H1 (cell line): ENCODE data around the gene CD151. TPM values are rescaled to one million over a fixed set of nuclear protein-coding genes. Genes with fewer than 3 reads are reported as not detected.

Source experiments
- CTCF ChIA-PET: fragments of 300-600 bp; sonication (Branson Sonifier 250); formaldehyde crosslinking; loops from one replicate; lab custom pipeline; 2021; ENCODE audit not compliant: partially characterized antibody; lab: Charles Lee
- POLR2A ChIA-PET: fragments of 300-600 bp; sonication (Branson Sonifier 250); formaldehyde crosslinking; loops from one replicate; lab custom pipeline; 2021; ENCODE audit warnings: inconsistent platforms; ENCODE audit not compliant: partially characterized antibody; lab: Charles Lee
- DNase-seq, 2 experiments: peaks; one replicate each; pipeline versions ENCODE4 v3.0.0 to v3.0.0-alpha.2; 2010 to 2022; ENCODE audit warnings: low spot score in 2 of 2, low read depth in 1 of 2, mixed read lengths in 1 of 2
- FAIRE-seq: peaks from 2 replicates; lab custom pipeline; 2011; peaks lifted over from hg19 to GRCh38; lab: Jason Lieb, UNC
- H2AFZ ChIP-seq: 2 replicates; pipeline ENCODE4 v1.8.1; 2012; ENCODE audit warnings: low read length, inconsistent platforms
- H2AK5ac ChIP-seq: 2 replicates; pipeline ENCODE4 v1.6.1; 2013; ENCODE audit warnings: low read depth, low read length
- H2BK120ac ChIP-seq: replicated peaks from 2 replicates; pipeline ENCODE3; 2013; ENCODE audit warnings: low read depth, low read length, inconsistent platforms
- H2BK12ac ChIP-seq: 2 replicates; pipeline ENCODE4 v1.6.1; 2013; ENCODE audit warnings: low read depth, low read length
- H2BK15ac ChIP-seq: 2 replicates; pipeline ENCODE4 v1.6.1; 2013; ENCODE audit warnings: low read length
- H2BK20ac ChIP-seq: 2 replicates; pipeline ENCODE4 v1.6.1; 2013; ENCODE audit warnings: low read length
- H2BK5ac ChIP-seq: 2 replicates; pipeline ENCODE4 v1.6.1; 2013; ENCODE audit warnings: low read depth, low read length
- H3K14ac ChIP-seq: 2 replicates; pipeline ENCODE4 v1.6.1; 2013; ENCODE audit warnings: inconsistent platforms; ENCODE audit not compliant: insufficient read length
- H3K18ac ChIP-seq: 2 replicates; pipeline ENCODE4 v1.6.1; 2013; ENCODE audit warnings: low read length; ENCODE audit errors: extremely low read depth
- H3K23ac ChIP-seq: 2 replicates; pipeline ENCODE4 v1.6.1; 2013; ENCODE audit warnings: inconsistent platforms; ENCODE audit not compliant: insufficient read length
- H3K23me2 ChIP-seq: 2 replicates; pipeline ENCODE4 v1.6.1; 2013; ENCODE audit warnings: low read depth, low read length
- H3K27ac ChIP-seq: 2 replicates; pipeline ENCODE4 v1.6.1; 2011; ENCODE audit warnings: low read depth, low read length, inconsistent platforms
- H3K27me3 ChIP-seq, 4 experiments: replicated peaks in 1 of 4; 1 replicate in 1 of 4; 2 replicates in 3 of 4; pipeline versions ENCODE4 v1.6.1 to v1.8.1; 2011 to 2013; ENCODE audit warnings: low read length in 3 of 4, mild to moderate bottlenecking in 3 of 4, inconsistent platforms in 2 of 4, mixed read lengths in 2 of 4, moderate library complexity in 1 of 4; ENCODE audit not compliant: control insufficient read depth in 3 of 4, insufficient read depth in 3 of 4; ENCODE audit errors: extremely low read depth in 1 of 4
- H3K36me3 ChIP-seq, 4 experiments: 2 replicates each; pipeline versions ENCODE4 v1.6.1 to v1.8.1; 2011 to 2013; ENCODE audit warnings: mild to moderate bottlenecking in 4 of 4, low read length in 3 of 4, moderate library complexity in 2 of 4, control low read depth in 1 of 4, inconsistent platforms in 1 of 4; ENCODE audit not compliant: insufficient read depth in 4 of 4, control insufficient read depth in 2 of 4
- H3K4ac ChIP-seq: replicated peaks from 2 replicates; pipeline ENCODE3; 2013; ENCODE audit warnings: low read length, low read depth, mixed read lengths, inconsistent platforms; ENCODE audit not compliant: insufficient read length
- H3K4me1 ChIP-seq, 4 experiments: replicated peaks in 1 of 4; 1 replicate in 1 of 4; 2 replicates in 3 of 4; pipeline versions ENCODE4 v1.6.1 to v1.8.1; 2011 to 2013; ENCODE audit warnings: low read length in 3 of 4, inconsistent platforms in 2 of 4, mixed read lengths in 1 of 4; ENCODE audit not compliant: insufficient read depth in 4 of 4, control insufficient read depth in 3 of 4
- H3K4me2 ChIP-seq, 2 experiments: 2 replicates each; pipeline versions ENCODE4 v1.6.1 to v1.8.1; 2011 to 2013; ENCODE audit warnings: low read depth in 2 of 2, low read length in 2 of 2, control low read depth in 1 of 2, inconsistent platforms in 1 of 2, mild to moderate bottlenecking in 1 of 2; ENCODE audit not compliant: insufficient read depth in 1 of 2
- H3K4me3 ChIP-seq, 4 experiments: fragments of 200-600, 300-600 bp in 1 of 4; sonication (generic), shearing (Covaris generic), sonication (Bioruptor Twin) in 1 of 4; 2 replicates each; pipeline versions ENCODE4 v1.5.1 to v1.8.1; 2011 to 2016; ENCODE audit warnings: low read length in 4 of 4, low read depth in 3 of 4, control low read depth in 2 of 4, inconsistent platforms in 2 of 4, mild to moderate bottlenecking in 2 of 4, mixed read lengths in 1 of 4, moderate library complexity in 1 of 4; ENCODE audit not compliant: insufficient read depth in 2 of 4; ENCODE audit errors: extremely low read depth in 1 of 4
- H3K56ac ChIP-seq: replicated peaks from 2 replicates; pipeline ENCODE3; 2013; ENCODE audit warnings: low read depth, mild to moderate bottlenecking, mixed read lengths, low read length, inconsistent platforms; ENCODE audit not compliant: insufficient read length
- H3K79me1 ChIP-seq: 2 replicates; pipeline ENCODE4 v1.6.1; 2013; ENCODE audit warnings: low read depth, low read length, control low read depth
- H3K79me2 ChIP-seq, 2 experiments: 2 replicates each; pipeline versions ENCODE4 v1.6.1 to v1.8.1; 2012 to 2013; ENCODE audit warnings: low read length in 2 of 2, mild to moderate bottlenecking in 2 of 2, inconsistent platforms in 1 of 2; ENCODE audit not compliant: insufficient read depth in 2 of 2, control insufficient read depth in 1 of 2
- H3K9ac ChIP-seq, 4 experiments: replicated peaks in 1 of 4; 1 replicate in 1 of 4; 2 replicates in 3 of 4; pipeline versions ENCODE4 v1.6.1 to v1.8.1; 2011 to 2013; ENCODE audit warnings: low read depth in 3 of 4, low read length in 3 of 4, control low read depth in 2 of 4, mild to moderate bottlenecking in 2 of 4, moderate library complexity in 2 of 4, inconsistent platforms in 1 of 4; ENCODE audit errors: extremely low read depth in 1 of 4
- H3K9me3 ChIP-seq, 2 experiments: 2 replicates each; pipeline versions ENCODE4 v1.6.1 to v1.8.1; 2012 to 2013; ENCODE audit warnings: mild to moderate bottlenecking in 2 of 2, moderate library complexity in 2 of 2, control low read depth in 1 of 2, inconsistent platforms in 1 of 2, low read depth in 1 of 2, low read length in 1 of 2, mixed read lengths in 1 of 2; ENCODE audit not compliant: insufficient read depth in 2 of 2
- H4K20me1 ChIP-seq, 2 experiments: replicated peaks in 1 of 2; 2 replicates each; pipeline versions ENCODE3 to v1.8.1; 2011 to 2013; ENCODE audit warnings: inconsistent platforms in 2 of 2, low read length in 2 of 2, mild to moderate bottlenecking in 1 of 2; ENCODE audit not compliant: insufficient read depth in 2 of 2, control insufficient read depth in 1 of 2
- H4K5ac ChIP-seq: 2 replicates; pipeline ENCODE4 v1.6.1; 2013; ENCODE audit warnings: low read length, low read depth, mixed read lengths, inconsistent platforms; ENCODE audit not compliant: insufficient read length
- H4K8ac ChIP-seq: 2 replicates; pipeline ENCODE4 v1.8.0; 2013; ENCODE audit warnings: mild to moderate bottlenecking, moderate library complexity, low read length, inconsistent platforms; ENCODE audit not compliant: insufficient read depth; ENCODE audit errors: extremely low read depth
- H4K91ac ChIP-seq: replicated peaks from 2 replicates; pipeline ENCODE3; 2013; ENCODE audit warnings: low read length, mixed read lengths, inconsistent platforms; ENCODE audit not compliant: insufficient read length
- ASH2L ChIP-seq: fragments of 200-600, 300-600 bp; sonication (generic); IDR thresholded peaks from one replicate; pipeline ENCODE4 v1.7.1; 2017; ENCODE audit warnings: low read length
- CTCF ChIP-seq, 3 experiments: IDR thresholded peaks; 1 replicate in 2 of 3; 2 replicates in 1 of 3; pipeline versions ENCODE4 v1.5.1 to v1.6.1; 2011; ENCODE audit warnings: low read length in 3 of 3, mild to moderate bottlenecking in 3 of 3, inconsistent platforms in 2 of 3, low read depth in 1 of 3, moderate library complexity in 1 of 3; ENCODE audit not compliant: insufficient read depth in 1 of 3; ENCODE audit errors: control extremely low read depth in 1 of 3
- HDAC2 ChIP-seq, 2 experiments: fragments of 300-600 bp in 1 of 2; sonication (generic) in 1 of 2; IDR thresholded peaks; 2 replicates each; pipeline ENCODE4 v1.6.1; 2011 to 2012; ENCODE audit warnings: low read depth in 2 of 2, low read length in 2 of 2, mild to moderate bottlenecking in 2 of 2, moderate library complexity in 2 of 2, borderline replicate concordance in 1 of 2, inconsistent platforms in 1 of 2
- POU5F1 ChIP-seq: IDR thresholded peaks from 2 replicates; pipeline ENCODE4 v1.6.1; 2011; ENCODE audit warnings: low read depth, mild to moderate bottlenecking, low read length, moderate library complexity
- SIX5 ChIP-seq: IDR thresholded peaks from 2 replicates; pipeline ENCODE4 v1.6.1; 2011; ENCODE audit warnings: mild to moderate bottlenecking, low read depth, low read length
- SUZ12 ChIP-seq: fragments of 200-600 bp; sonication (generic); IDR thresholded peaks from 2 replicates; pipeline ENCODE4 v1.6.1; 2012; ENCODE audit warnings: mild to moderate bottlenecking, inconsistent platforms, low read length, moderate library complexity, mixed read lengths
- TCF12 ChIP-seq: IDR thresholded peaks from 2 replicates; pipeline ENCODE4 v1.6.1; 2011; ENCODE audit warnings: low read depth, mild to moderate bottlenecking, low read length
- ZNF274 ChIP-seq: IDR thresholded peaks from 2 replicates; pipeline ENCODE4 v1.7.0; 2012; ENCODE audit warnings: low read length, borderline replicate concordance; ENCODE audit errors: extremely low read depth
- WGBS, 2 experiments: shearing (Covaris generic) in 1 of 2; methylation state at CpG; one replicate each; pipeline versions ENCODE4 v1.1.6 to v1.1.7; 2013 to 2015; ENCODE audit warnings: low lambda C conversion rate in 2 of 2, mixed read lengths in 2 of 2, inconsistent platforms in 1 of 2, low coverage in 1 of 2, missing lambda C conversion rate in 1 of 2; ENCODE audit not compliant: insufficient replicate concordance in 2 of 2, insufficient coverage in 1 of 2, insufficient read length in 1 of 2; ENCODE audit errors: extremely low coverage in 1 of 2, missing lambda C conversion rate in 1 of 2; 5-methylcytosine and 5-hydroxymethylcytosine counted together
- polyA plus RNA-seq, 7 experiments: library from polyadenylated mRNA; depleted of rRNA in 3 of 7; stranded (reverse) in 5 of 7; unstranded in 2 of 7; fragments of >200 nt in 5 of 7; fragments of 200-250 nt in 2 of 7; gene quantifications; 1 replicate in 5 of 7; 2 replicates in 1 of 7; 4 replicates in 1 of 7; pipeline versions ENCODE4 v1.2.1 to v1.2.3, GENCODE V29; 2011 to 2013; ENCODE audit warnings: missing spikeins in 2 of 7, mixed read lengths in 2 of 7
- total RNA-seq: library from RNA; stranded (reverse); fragmentation: NEBNext Ultra II Directional; extraction: Animal tissue kit (Norgen Biotek cat#: 25700); gene quantifications from 2 replicates; pipeline ENCODE4 v1.2.1, GENCODE V29; 2021

Gene CD151
- total and polyA plus RNA-seq, 2 of the 8 experiments (the other 6 are each of a cell fraction or from before 2014, with no cell fraction given): 101 to 212 TPM

GRCh38 chr11:820655-821511 lies 11.9 kb upstream of the CD151 start:
- Histone ChIP-seq H3K79me1 (peaks cover 8% of the 10 kb centered on the region), H3K27me3 (no peaks in the 10 kb centered on the region; a peak in 2 of 7 replicates), H2BK15ac (no peak overlapping the region; the same call in 1 of the 2 replicates), H3K18ac (no peak overlapping the region), H3K14ac (no peak overlapping the region), H3K36me3 (peaks cover 0 to 10% (median 1%) of the 10 kb centered on the region in 4 experiments; a peak in 1 of 8 replicates), H2AFZ (no peak overlapping the region), H3K9me3 (no peaks in the 10 kb centered on the region), H3K4me1 (peaks cover 0 to 15% (median 9%) of the 10 kb centered on the region in 4 experiments; a peak in 5 of 7 replicates), H4K5ac (no peak overlapping the region), H2BK120ac (no peak overlapping the region), H3K79me2 (peaks cover 0 to 5% of the 10 kb centered on the region in 2 experiments; a peak in 1 of 4 replicates), H3K23me2 (peaks cover 8% of the 10 kb centered on the region; the same call in 1 of the 2 replicates), H3K9ac (no peak overlapping the region), H3K56ac (no peak overlapping the region), H4K20me1 (peaks cover 0 to 14% of the 10 kb centered on the region in 2 experiments), H3K23ac (no peak overlapping the region), H4K8ac (no peak overlapping the region), H2AK5ac (no peak overlapping the region), H3K4me3 (peak overlapping the region; percentile 77 to 92 (median 80); a peak in 5 of 8 replicates), H2BK20ac (no peak overlapping the region), H3K27ac (no peak overlapping the region), H3K4ac (no peak overlapping the region), H2BK5ac (no peak overlapping the region), H2BK12ac (no peak overlapping the region), H3K4me2 (peak overlapping the region; percentile 70 to 83), H4K91ac (no peak overlapping the region)
- TF ChIP-seq HDAC2 (IDR thresholded peaks at IDR 0.05; ENCODE audit: borderline replicate concordance in 1 of 2, low read depth in 2 of 2, low read length in 2 of 2) (no peak), ASH2L (no peak), TCF12 (no peak), POU5F1 (no peak), ZNF274 (no peak), SIX5 (no peak), CTCF (IDR thresholded peaks at IDR 0.05; ENCODE audit: control extremely low read depth in 1 of 3, insufficient read depth in 1 of 3, low read depth in 1 of 3, low read length in 3 of 3) (no peak), SUZ12 (no peak)
- ChIA-PET CTCF (interaction anchor here (1.0 to 1.2 kb wide), 2 partner anchors 22 to 273 kb away, joined by 3 read pairs; no protein-coding TSS in a partner anchor), POLR2A (interaction anchor here (1.3 to 53.0 kb wide), 6 partner anchors 9 to 124 kb away, joined by 3 to 1917 read pairs (median 6); partner anchors contain the start of genes CD151, CEND1, CRACR2B and PIDD1)
- 93% methylated on average over 11 of the region's 11 CpGs; no CpG with 5 or more reads in 1 of the 2 experiments for WGBS, 2 experiments
- FAIRE-seq: no peak
- DNase-seq: no peak
